GM21619 (cell line): ENCODE measurements around the gene MCF2.

ENCODE experiments used
- ATAC-seq: cut with Tn5 transposase; IDR thresholded peaks from one replicate; pipeline ENCODE4 v1.9.1; 2021; ENCODE audit not compliant: unreplicated experiment

Gene MCF2

DNA sequence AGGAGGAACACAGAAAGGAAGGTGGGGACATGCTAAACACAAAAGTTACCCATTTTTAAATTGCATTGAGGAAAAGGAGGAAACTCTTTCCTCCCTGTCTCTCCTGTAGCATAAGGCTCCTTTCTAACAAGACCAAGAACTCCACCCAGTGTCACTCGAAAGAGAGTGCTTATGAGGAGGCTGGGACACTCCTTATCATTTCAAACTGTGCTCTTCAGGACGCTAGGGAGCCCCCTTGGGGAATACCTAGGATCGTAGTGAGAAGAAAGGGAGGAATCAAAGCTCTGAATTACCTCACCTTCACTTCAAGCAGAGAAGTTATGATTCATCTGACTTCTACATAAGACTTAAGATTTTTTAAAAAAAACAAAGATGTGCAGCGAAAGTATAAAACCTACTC, 111.9 kb downstream of the MCF2 start:
- no peak for ATAC-seq

- ATAC-seq: no peak
Observed at GRCh38 chrX:139585613-139586012, 122.4 kb downstream of the MCF2 start.

DNA sequence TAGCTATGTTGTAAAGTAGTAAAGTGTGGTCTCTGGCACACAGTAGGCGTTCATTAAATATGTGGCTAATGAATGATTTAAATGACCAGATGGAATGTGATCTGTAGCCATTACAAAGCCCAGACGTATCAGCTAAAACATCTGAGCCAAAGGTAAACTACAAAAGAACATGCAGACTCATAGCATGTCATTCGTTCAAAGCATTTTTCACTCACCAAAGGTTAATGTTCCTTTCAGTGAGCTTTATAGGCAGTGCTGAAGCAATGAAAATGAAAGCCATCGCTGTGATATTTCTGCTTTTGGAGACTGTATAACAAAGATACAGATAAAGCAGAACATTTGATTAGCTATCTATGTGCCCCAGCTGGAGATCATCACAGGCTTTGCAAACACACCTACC, 126.9 kb downstream of the MCF2 start:
- ATAC-seq: no peak

- no peak for ATAC-seq
Observed at GRCh38 chrX:139566981-139567380, 141.0 kb downstream of the MCF2 start.

GRCh38 chrX:139563251-139563650, 144.7 kb downstream of the MCF2 start:
- ATAC-seq: no peak

DNA sequence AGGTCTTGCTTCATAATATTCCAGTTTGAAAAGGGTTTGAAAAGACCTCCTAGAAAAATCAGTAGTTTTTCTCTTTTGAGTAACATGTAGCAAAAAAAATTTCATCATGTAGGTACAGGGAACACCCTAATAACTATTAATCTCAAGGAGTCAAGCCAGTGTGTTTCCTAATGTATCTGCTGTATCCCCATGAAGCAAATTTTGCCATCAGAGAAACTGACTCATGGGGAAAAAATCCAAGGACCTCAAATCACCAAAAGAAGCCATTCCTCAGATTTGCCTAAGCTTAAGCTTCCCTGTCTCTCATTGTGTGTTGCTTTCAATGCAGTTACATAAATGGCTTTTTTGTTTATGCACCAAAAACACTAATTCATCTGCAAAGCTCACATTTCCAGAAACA, 147.7 kb downstream of the MCF2 start:
- no peak for ATAC-seq

- ATAC-seq: peak; percentile 91
Observed at GRCh38 chrX:139559383-139560042, 148.5 kb downstream of the MCF2 start.

GRCh38 chrX:139554991-139555675, 152.8 kb downstream of the MCF2 start:
- no peak for ATAC-seq

DNA sequence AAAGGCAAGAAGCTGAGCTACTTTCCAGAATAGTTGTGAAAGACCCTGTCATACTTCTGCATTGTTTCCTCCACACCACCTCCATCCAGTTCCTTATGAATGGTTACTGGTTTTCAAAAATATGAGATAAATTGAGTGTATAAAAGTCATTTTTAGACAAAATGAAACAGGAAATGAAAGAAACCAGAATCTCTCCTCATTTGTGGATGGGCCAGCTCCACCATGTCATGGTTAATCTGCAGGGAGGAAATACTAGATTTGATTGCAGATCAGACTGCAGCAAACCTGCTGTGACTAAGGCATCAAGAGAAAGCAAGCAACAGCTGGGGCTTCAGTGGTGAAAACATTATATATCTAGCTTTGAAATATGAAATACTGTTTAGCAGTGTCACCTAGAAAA, 153.6 kb downstream of the MCF2 start:
- ATAC-seq: peak; percentile 26

- ATAC-seq: no peak
Observed at GRCh38 chrX:139544591-139544990, 163.4 kb downstream of the MCF2 start.

DNA sequence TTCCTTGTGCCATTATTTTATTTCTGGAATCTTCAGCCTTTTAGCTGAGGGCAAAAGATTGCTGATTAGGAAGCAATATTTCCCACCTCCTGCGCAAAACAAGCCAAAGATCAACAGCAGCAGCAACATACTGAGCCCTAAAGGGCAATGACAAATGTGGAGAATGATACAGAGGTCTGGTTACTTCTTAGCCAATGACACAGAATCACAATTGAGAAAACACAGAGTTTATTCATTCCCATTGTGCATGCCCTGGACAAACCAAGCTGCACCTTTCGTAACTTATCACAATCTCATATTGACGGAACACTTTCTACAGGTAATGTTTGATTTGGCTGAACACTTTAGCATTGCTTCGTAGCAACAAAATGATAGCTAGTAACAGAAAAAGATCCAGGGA, 164.0 kb downstream of the MCF2 start:
- no peak for ATAC-seq

- ATAC-seq: no peak
Observed at GRCh38 chrX:139542652-139543051, 165.3 kb downstream of the MCF2 start.

GRCh38 chrX:139538907-139539790, 168.8 kb downstream of the MCF2 start:
- ATAC-seq: peak; percentile 92

DNA sequence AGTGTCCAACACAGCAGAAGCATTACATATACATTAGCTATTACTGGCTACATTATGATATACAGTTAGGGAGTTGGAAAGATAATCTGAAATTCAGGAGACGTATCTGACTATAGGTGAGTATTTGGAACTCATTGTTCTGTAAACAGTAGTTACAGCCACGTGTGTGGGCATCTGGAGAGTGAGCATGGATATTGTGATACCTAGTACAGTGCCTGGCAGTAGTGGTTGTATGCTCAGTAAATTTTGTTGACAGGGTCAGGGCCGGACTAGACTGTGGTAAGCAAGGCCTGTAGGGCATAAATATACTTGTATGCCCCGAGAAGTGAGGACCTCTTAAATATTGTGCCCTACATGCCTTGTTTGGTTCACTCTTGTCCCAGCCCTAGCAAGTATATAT, 174.5 kb downstream of the MCF2 start:
- ATAC-seq: no peak

DNA sequence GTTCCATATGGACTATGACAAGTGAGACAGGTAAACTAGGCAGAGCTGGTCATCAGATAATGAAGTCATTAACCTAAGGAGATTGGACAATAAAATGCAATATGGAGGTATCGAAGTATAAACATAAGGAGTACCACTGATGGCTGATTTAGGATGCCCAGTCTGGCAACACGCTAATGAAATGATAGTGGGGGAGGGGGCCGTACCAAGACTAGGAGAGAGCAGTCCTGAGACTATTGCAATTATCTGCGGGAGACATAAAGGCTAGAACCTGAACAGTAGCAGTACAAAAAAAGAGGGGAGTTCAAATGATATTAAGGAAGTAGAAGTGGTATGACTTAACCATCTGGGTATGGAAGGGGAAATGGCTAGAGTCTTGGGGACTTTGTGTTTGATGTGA, 175.1 kb downstream of the MCF2 start:
- ATAC-seq: no peak
